Muscle of arm (tissue), 12 donors: ENCODE results near the gene ZNF784. TPM values are rescaled to one million over a fixed set of nuclear protein-coding genes. Genes with fewer than 3 reads are reported as not detected.
A peak's percentile ranks its signal among the peaks of the same experiment; 100 is the strongest.

Experiments
- DNase-seq: peaks from one replicate; pipeline ENCODE4 v3.0.0-alpha.2; 2013
- polyA plus RNA-seq, 12 donors: library from polyadenylated mRNA; unstranded; fragments of 120-200 nt; gene quantifications; one replicate each; pipeline ENCODE4 v1.2.1, GENCODE V29; 2013; ENCODE audit not compliant: insufficient read length in 12 of 12

The ZNF784 gene
- polyA plus RNA-seq, 12 donors = 5.6 to 14.3 (median 6.5) TPM; not detected in 1

- DNase-seq = no peak
These were observed 34.6 kb upstream of the ZNF784 start for GRCh38 chr19:55658846-55659459.

GRCh38 chr19:55656988-55657747 is 32.8 kb upstream of the ZNF784 start:
- DNase-seq = no peak

- no peak for DNase-seq
These were observed 32.2 kb upstream of the ZNF784 start for GRCh38 chr19:55656552-55656951.

GRCh38 chr19:55655648-55656040 is 31.3 kb upstream of the ZNF784 start:
- DNase-seq = no peak

- peak; percentile 81 for DNase-seq
These were observed 30.7 kb upstream of the ZNF784 start, which contains the start of gene U2AF2 for GRCh38 chr19:55654868-55655647. Gene U2AF2, plus strand, starts transcription at chr19:55655035. Its CDS starts 70 bp downstream, at chr19:55655105.

- peak; percentile 100 for DNase-seq
These were observed 30.0 kb upstream of the ZNF784 start for GRCh38 chr19:55654323-55654867.

- peak; percentile 100 for DNase-seq
These were observed 29.4 kb upstream of the ZNF784 start for GRCh38 chr19:55653651-55654322.

GRCh38 chr19:55652311-55653128 is 28.2 kb upstream of the ZNF784 start:
- no peak for DNase-seq

GRCh38 chr19:55651236-55651635 is 26.9 kb upstream of the ZNF784 start:
- DNase-seq = no peak

GRCh38 chr19:55650602-55651230 is 26.4 kb upstream of the ZNF784 start:
- DNase-seq = no peak

GRCh38 chr19:55650126-55650557 is 25.8 kb upstream of the ZNF784 start:
- no peak for DNase-seq

GRCh38 chr19:55649268-55650125 is 25.1 kb upstream of the ZNF784 start:
- no peak for DNase-seq

GRCh38 chr19:55648585-55649267 is 24.4 kb upstream of the ZNF784 start:
- no peak for DNase-seq

GRCh38 chr19:55647732-55648584 is 23.6 kb upstream of the ZNF784 start, which contains the start of gene CCDC106:
Gene CCDC106, plus strand, starts transcription at chr19:55648212. Its CDS starts 835 bp downstream, at chr19:55649047.
- peak; percentile 80 for DNase-seq

- DNase-seq = no peak
These were observed 22.7 kb upstream of the ZNF784 start for GRCh38 chr19:55646889-55647731.

GRCh38 chr19:55645512-55645881 is 21.1 kb upstream of the ZNF784 start:
- no peak for DNase-seq
